ENCODE data around the gene CEP164.

- TF ChIP-seq CTCF (IDR thresholded peaks at IDR 0.05) (no peak), POLR2A (IDR thresholded peaks at IDR 0.05) (no peak)
These were observed 54.1 kb downstream of the CEP164 start for GRCh38 chr11:117381481-117382387.

Measured in thyroid gland (tissue), 4 donors.